Skin of body (tissue), 2 donors: ENCODE measurements around the gene RAB25. TPM values are rescaled to one million over a fixed set of nuclear protein-coding genes. Genes with fewer than 3 reads are reported as not detected.
A peak's percentile ranks its signal among the peaks of the same experiment; 100 is the strongest.

Experiments used
- DNase-seq: peaks from one replicate; lab custom pipeline; 2025; lab: John Stamatoyannopoulos, UW
- total RNA-seq: library from RNA; depleted of rRNA; stranded (reverse); fragments of >200 nt; gene quantifications from one replicate; pipeline ENCODE4 v1.2.3, GENCODE V29; 2014

Gene RAB25
- total RNA-seq, 1 donor from 2014 or later: 31.7 TPM

DNA sequence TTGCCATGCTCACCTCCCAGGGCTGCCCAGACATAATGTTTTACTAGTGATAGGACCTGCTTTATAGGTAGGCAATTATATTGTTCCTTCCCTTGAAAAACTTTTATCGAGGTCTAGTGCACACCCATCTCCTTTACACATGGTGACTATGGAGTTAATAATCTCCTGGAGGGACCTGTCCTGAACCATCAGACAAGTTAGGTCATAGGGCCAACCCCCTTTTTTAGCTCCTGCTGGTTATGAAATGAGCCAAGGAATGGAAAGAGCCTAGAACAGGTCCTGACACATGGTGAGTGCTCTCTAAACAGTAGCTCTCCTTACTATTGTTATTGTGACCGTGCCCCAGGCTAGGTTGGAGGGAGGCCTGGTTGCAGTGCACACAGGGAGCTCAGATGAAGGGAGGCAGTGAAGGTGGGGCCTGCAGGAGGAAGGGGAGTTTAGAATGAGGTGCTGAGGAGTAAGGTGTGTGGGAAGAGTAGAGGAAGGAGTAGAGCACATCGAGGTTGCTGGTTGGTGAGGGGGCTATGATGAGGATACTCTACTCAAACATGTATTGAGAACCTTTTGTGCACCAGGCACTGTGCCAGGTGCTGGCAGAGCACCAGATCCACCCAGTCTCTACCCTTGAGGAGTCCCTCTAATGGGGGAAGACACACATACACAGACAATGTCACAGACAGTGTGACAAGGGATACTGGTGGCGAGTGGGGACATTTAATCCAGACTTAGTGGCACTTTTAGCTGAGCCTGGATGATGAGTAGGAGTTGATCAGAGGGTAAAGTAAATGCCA is 39.4 kb downstream of the RAB25 start:
- DNase-seq: no peak

DNA sequence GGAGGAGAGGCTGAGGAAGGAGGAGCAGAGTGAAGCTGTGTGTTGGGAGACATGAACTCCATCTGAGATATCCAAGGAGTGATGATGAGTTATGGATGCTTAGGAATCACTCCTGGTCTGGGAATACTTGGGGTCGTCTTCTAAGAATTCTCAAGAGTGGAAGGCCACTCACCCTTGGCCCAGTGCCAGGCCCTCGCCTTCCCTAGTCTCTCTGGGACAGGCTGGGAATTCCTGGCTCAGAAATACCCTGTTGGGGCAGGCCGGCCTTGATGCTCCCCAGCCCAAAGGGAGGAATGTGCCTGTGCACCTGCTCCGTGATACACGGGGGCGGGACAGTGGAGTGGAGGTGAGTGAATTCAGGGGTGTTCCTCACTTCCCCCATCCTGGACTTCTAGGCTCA is 40.9 kb downstream of the RAB25 start:
- DNase-seq: no peak

- peak; percentile 91 for DNase-seq
These were observed 41.9 kb downstream of the RAB25 start for GRCh38 chr1:156102633-156103511.

- DNase-seq: no peak
These were observed 42.6 kb downstream of the RAB25 start for GRCh38 chr1:156103521-156103947.

DNA sequence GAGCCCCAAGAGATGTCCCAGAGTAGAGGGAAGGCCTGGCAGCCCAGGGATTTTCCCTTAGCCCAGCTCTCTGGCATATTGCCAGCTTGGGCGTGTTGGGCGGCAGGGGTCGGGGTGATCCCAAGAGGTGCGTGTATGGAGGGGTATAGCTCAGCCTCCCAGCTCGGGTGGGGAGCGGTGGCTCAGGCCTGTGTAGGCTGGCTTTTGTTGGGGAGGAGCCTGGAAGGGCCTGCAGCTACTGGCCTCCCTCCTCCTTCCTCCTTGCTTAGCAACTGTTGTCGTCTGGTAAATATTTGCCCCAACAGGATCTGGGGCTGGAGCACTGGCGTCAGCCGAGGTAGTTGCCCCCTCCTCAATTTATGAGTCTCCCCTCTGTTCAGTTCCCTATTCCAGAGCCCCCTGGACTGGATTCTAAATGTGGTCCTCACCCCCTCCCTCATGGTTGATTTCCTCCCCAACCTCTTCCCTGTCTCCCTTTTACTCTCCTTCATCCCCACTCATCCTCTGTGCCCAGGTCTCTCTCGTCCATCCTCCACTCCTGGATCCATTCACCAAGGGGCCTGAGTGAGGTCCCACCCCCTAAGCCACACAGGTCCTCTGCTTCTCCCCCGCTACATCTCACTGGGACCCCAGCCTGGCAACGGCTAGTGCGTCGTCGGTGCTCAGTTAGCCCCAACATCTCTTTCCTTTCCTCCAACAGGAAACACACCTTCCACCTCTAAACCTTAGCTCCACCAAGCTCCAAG is 43.3 kb downstream of the RAB25 start:
- DNase-seq: peak; percentile 94

- DNase-seq: peak; percentile 83
These were observed 44.2 kb downstream of the RAB25 start for GRCh38 chr1:156104861-156105832.

- no peak for DNase-seq
These were observed 45.9 kb downstream of the RAB25 start for GRCh38 chr1:156106624-156107488.

DNA sequence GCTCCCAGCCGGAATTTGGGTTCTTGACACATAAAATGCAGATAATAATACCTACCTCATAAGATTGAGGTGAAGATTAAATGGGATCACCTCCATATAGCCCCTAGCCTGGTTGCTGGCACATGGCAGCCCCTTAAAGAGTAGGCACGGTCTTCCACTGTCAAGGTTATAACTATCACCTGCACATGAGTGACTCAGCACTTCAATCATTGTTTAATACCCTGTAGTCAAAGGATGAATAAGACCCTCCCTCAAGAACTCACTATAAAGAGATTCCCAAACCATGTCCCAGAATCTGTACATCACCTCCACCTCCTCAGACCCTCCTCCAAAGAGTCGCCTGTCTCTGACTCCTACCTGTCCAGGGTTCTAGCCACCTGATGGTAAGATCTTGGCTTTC is 47.1 kb downstream of the RAB25 start:
- DNase-seq: no peak

GRCh38 chr1:156108664-156109241 is 47.8 kb downstream of the RAB25 start:
- no peak for DNase-seq

- no peak for DNase-seq
These were observed 49.3 kb downstream of the RAB25 start for GRCh38 chr1:156110252-156110651.

DNA sequence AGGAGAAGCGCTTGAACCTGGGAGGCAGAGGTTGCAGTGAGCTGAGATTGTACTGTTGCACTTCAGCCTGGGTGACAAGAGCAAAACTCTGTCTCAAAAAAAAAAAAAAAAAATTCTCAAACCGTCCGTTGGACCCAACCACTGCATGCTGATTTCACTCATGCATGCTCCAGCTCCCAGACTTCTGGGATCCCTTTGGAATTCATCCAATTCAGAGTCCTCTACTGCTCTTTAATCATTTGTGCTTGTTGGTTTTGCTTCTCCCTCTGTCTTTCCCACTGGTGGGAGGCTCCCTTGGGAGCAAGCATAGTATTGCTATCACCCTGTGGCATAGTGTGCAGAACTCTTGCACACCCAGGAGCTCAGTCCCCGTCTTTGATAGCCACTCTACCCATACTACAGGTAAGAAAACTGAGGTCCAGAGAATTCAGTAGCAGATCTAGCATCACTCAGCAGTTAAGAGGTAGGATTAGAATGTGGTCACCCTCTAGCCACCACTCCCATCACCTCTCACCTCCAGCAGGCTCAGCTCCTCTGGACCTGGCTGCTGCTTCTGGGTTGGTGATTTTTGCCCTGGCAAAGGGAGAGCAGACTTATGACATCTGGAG is 50.5 kb downstream of the RAB25 start:
- no peak for DNase-seq

- DNase-seq: no peak
These were observed 51.5 kb downstream of the RAB25 start for GRCh38 chr1:156112276-156113137.

- DNase-seq: no peak
These were observed 52.5 kb downstream of the RAB25 start for GRCh38 chr1:156113282-156113950.

GRCh38 chr1:156114101-156114918 is 53.4 kb downstream of the RAB25 start, which contains the start of gene LMNA:
Gene LMNA (plus strand): TSS chr1:156114711. CDS start chr1:156114919, 208 bp downstream.
- DNase-seq: peak; percentile 94

GRCh38 chr1:156114919-156115513 is 54.1 kb downstream of the RAB25 start:
- DNase-seq: no peak
